H9 (cell line): ENCODE data around the gene ZNF618. TPM values are rescaled to one million over a fixed set of nuclear protein-coding genes. Genes with fewer than 3 reads are reported as not detected.

Source experiments
- DNase-seq: peaks from one replicate; pipeline ENCODE4 v3.0.0-alpha.2; 2017
- H2AFZ ChIP-seq: one replicate; pipeline ENCODE4 v1.6.1; 2013; ENCODE audit warnings: mild to moderate bottlenecking, low read length, control low read depth, moderate library complexity
- H2AK5ac ChIP-seq: 2 replicates; pipeline ENCODE4 v1.6.1; 2013; ENCODE audit warnings: low read length, control low read depth, mixed read lengths; ENCODE audit not compliant: insufficient read length
- H2BK120ac ChIP-seq: one replicate; pipeline ENCODE4 v1.6.1; 2013; ENCODE audit warnings: low read depth, mild to moderate bottlenecking, low read length, control low read depth, inconsistent platforms; ENCODE audit not compliant: poor library complexity, severe bottlenecking
- H2BK12ac ChIP-seq: 2 replicates; pipeline ENCODE4 v1.6.1; 2013; ENCODE audit warnings: low read length, control low read depth, mixed read lengths, low read depth; ENCODE audit not compliant: insufficient read length
- H2BK15ac ChIP-seq: 2 replicates; pipeline ENCODE4 v1.6.1; 2013; ENCODE audit warnings: low read depth, low read length, control low read depth
- H2BK20ac ChIP-seq: one replicate; pipeline ENCODE4 v1.6.1; 2013; ENCODE audit warnings: low read depth, mild to moderate bottlenecking, low read length, control low read depth, inconsistent platforms; ENCODE audit not compliant: poor library complexity, severe bottlenecking
- H2BK5ac ChIP-seq: 2 replicates; pipeline ENCODE4 v1.6.1; 2013; ENCODE audit warnings: low read length, control low read depth, mixed read lengths; ENCODE audit not compliant: insufficient read length
- H3K14ac ChIP-seq: 2 replicates; pipeline ENCODE4 v1.6.1; 2013; ENCODE audit warnings: low read length, control low read depth; ENCODE audit not compliant: insufficient read depth
- H3K18ac ChIP-seq: 2 replicates; pipeline ENCODE4 v1.6.1; 2013; ENCODE audit warnings: low read depth, mild to moderate bottlenecking, mixed read lengths, low read length, control low read depth; ENCODE audit not compliant: insufficient read length
- H3K23ac ChIP-seq: 2 replicates; pipeline ENCODE4 v1.6.1; 2013; ENCODE audit warnings: low read length, control low read depth, mixed read lengths, low read depth; ENCODE audit not compliant: insufficient read length
- H3K23me2 ChIP-seq: 2 replicates; pipeline ENCODE4 v1.6.1; 2013; ENCODE audit warnings: low read depth, mild to moderate bottlenecking, mixed read lengths, low read length, control low read depth; ENCODE audit not compliant: insufficient read length, poor library complexity, severe bottlenecking
- H3K27ac ChIP-seq: 2 replicates; pipeline ENCODE4 v1.5.1; 2013; ENCODE audit warnings: low read length, control low read depth, mixed read lengths, low read depth; ENCODE audit not compliant: insufficient read length
- H3K27me3 ChIP-seq: 2 replicates; pipeline ENCODE4 v1.6.1; 2013; ENCODE audit warnings: low read length, control low read depth, inconsistent platforms; ENCODE audit not compliant: insufficient read depth
- H3K4ac ChIP-seq: 2 replicates; pipeline ENCODE4 v1.6.1; 2013; ENCODE audit warnings: low read depth, mild to moderate bottlenecking, control low read depth, inconsistent platforms, low read length, moderate library complexity
- H3K4me1 ChIP-seq: 2 replicates; pipeline ENCODE4 v1.6.1; 2013; ENCODE audit warnings: low read length, control low read depth, inconsistent platforms; ENCODE audit not compliant: insufficient read depth
- H3K4me2 ChIP-seq: 2 replicates; pipeline ENCODE4 v1.6.1; 2013; ENCODE audit warnings: low read length, control low read depth, mixed read lengths; ENCODE audit not compliant: insufficient read length, insufficient read depth
- H3K56ac ChIP-seq: 2 replicates; pipeline ENCODE4 v1.6.1; 2013; ENCODE audit warnings: low read depth, mild to moderate bottlenecking, mixed read lengths, low read length, control low read depth; ENCODE audit not compliant: insufficient read length
- H3K79me1 ChIP-seq: 2 replicates; pipeline ENCODE4 v1.6.1; 2013; ENCODE audit warnings: low read depth, mild to moderate bottlenecking, moderate library complexity, low read length, control low read depth, inconsistent platforms; ENCODE audit not compliant: insufficient read depth, poor library complexity, severe bottlenecking
- H3K79me2 ChIP-seq: 2 replicates; pipeline ENCODE4 v1.6.1; 2013; ENCODE audit warnings: low read length, control low read depth, inconsistent platforms; ENCODE audit not compliant: insufficient read depth
- H3K9ac ChIP-seq: 2 replicates; pipeline ENCODE4 v1.6.1; 2013; ENCODE audit warnings: low read length, control low read depth, mixed read lengths; ENCODE audit not compliant: insufficient read length; ENCODE audit errors: extremely low read depth
- H3K9me3 ChIP-seq: one replicate; pipeline ENCODE4 v1.6.1; 2013; ENCODE audit warnings: low read depth, low read length, inconsistent platforms; ENCODE audit not compliant: control insufficient read depth
- H3T11ph ChIP-seq: one replicate; pipeline ENCODE4 v1.6.1; 2013; ENCODE audit warnings: mild to moderate bottlenecking, low read length, control low read depth, inconsistent platforms
- H4K20me1 ChIP-seq: one replicate; pipeline ENCODE4 v1.6.1; 2013; ENCODE audit not compliant: control insufficient read depth, insufficient read length, insufficient read depth
- H4K5ac ChIP-seq: 2 replicates; pipeline ENCODE4 v1.6.1; 2013; ENCODE audit warnings: low read depth, mild to moderate bottlenecking, mixed read lengths, low read length, control low read depth; ENCODE audit not compliant: insufficient read length
- H4K8ac ChIP-seq: replicated peaks from 2 replicates; pipeline ENCODE4 v1.6.1; 2013; ENCODE audit warnings: low read length, control low read depth, mixed read lengths, low read depth; ENCODE audit not compliant: insufficient read length
- H4K91ac ChIP-seq: 2 replicates; pipeline ENCODE4 v1.6.1; 2013; ENCODE audit warnings: low read depth, mild to moderate bottlenecking, moderate library complexity, mixed read lengths, low read length, control low read depth; ENCODE audit not compliant: insufficient read length
- H3K27ac Mint-ChIP-seq, 3 experiments: 2 replicates in 2 of 3; 3 replicates in 1 of 3; pipeline ENCODE4 v1.8.0; 2020 to 2021; ENCODE audit warnings: mixed read lengths in 3 of 3, mild to moderate bottlenecking in 1 of 3, moderate library complexity in 1 of 3
- H3K27me3 Mint-ChIP-seq: 2 replicates; pipeline ENCODE4 v1.8.0; 2021; ENCODE audit warnings: low read depth, mild to moderate bottlenecking, moderate library complexity, mixed read lengths
- H3K36me3 Mint-ChIP-seq, 3 experiments: 2 replicates in 2 of 3; 3 replicates in 1 of 3; pipeline ENCODE4 v1.8.0; 2020 to 2021; ENCODE audit warnings: low read depth in 3 of 3, mixed read lengths in 3 of 3; ENCODE audit not compliant: insufficient read depth in 1 of 3
- H3K4me1 Mint-ChIP-seq, 2 experiments: 2 replicates each; pipeline ENCODE4 v1.8.0; 2020; ENCODE audit warnings: mixed read lengths in 2 of 2
- H3K4me3 Mint-ChIP-seq, 2 experiments: 2 replicates in 1 of 2; 3 replicates in 1 of 2; pipeline ENCODE4 v1.8.0; 2020 to 2021; ENCODE audit warnings: mild to moderate bottlenecking in 2 of 2, mixed read lengths in 2 of 2, moderate library complexity in 1 of 2
- H3K9me3 Mint-ChIP-seq, 2 experiments: 2 replicates in 1 of 2; 3 replicates in 1 of 2; pipeline ENCODE4 v1.8.0; 2020; ENCODE audit warnings: mild to moderate bottlenecking in 2 of 2, mixed read lengths in 2 of 2, moderate library complexity in 1 of 2
- WGBS: extraction: QIAGEN DNeasy Blood & Tissue Kit; methylation state at CpG from one replicate; pipeline ENCODE4 v1.1.7; 2013; ENCODE audit warnings: missing lambda C conversion rate, low lambda C conversion rate, mixed read lengths; ENCODE audit not compliant: insufficient read length; ENCODE audit errors: extremely low coverage; 5-methylcytosine and 5-hydroxymethylcytosine counted together
- total RNA-seq: library from RNA; stranded (reverse); gene quantifications from 2 replicates; pipeline ENCODE4 v1.2.1, GENCODE V29; 2021
- TF ChIP-seq, protein P1 (sequence below): fragments of 200-600 bp; sonication (generic); conservative IDR thresholded peaks from 3 replicates; pipeline ENCODE4 v1.8.0; 2021; ENCODE audit warnings: antibody characterized with exemption, mild to moderate bottlenecking

Gene ZNF618
- total RNA-seq, 1 experiment from 2014 or later, result 13.6 TPM

DNA sequence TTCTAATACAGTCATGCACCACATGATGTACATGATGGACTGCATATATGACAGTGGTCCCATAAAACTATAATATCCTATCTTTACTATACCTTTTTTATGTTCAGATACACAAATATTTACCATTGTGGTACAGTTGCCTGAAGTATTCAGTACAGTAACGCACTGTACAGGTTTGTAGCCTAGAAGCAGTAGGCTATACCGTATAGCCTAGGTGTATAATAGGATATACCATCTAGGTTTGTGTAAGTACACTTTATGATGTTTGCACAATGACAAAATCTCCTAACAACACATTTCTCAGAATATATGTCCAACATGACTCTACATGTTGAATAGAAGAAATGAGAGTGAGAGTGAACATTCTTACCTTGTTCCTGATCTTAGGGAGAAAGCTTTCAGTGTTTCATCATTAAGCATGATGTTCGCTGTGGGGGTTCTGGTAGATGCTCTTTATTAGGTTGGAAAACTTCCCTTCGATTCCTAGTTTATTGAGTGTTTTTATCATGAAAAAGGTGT, 170.2 kb downstream of the ZNF618 start:
- no peak overlapping the region for H3K56ac ChIP-seq
- no peak overlapping the region for H3T11ph ChIP-seq
- no CpG with 5 or more reads among the region's 4 CpGs for WGBS
- no peaks in the 10 kb centered on the region for H3K79me1 ChIP-seq
- no peak overlapping the region for H3K9ac ChIP-seq
- no peaks in the 10 kb centered on the region for H3K4me1 ChIP-seq
- H2AK5ac ChIP-seq, result no peak overlapping the region
- H2AFZ ChIP-seq, result no peak overlapping the region
- Mint-ChIP-seq H3K27ac (no peak overlapping the region), H3K9me3 (no peaks in the 10 kb centered on the region), H3K27me3 (no peaks in the 10 kb centered on the region), H3K4me1 (0 out of 4 replicates have a peak, but pooled peaks cover 0 to 3% of the 10 kb centered on the region in 2 experiments), H3K4me3 (no peak overlapping the region), H3K36me3 (peaks cover 18 to 36% (median 35%) of the 10 kb centered on the region in 3 experiments; a peak in 6 of 7 replicates)
- H3K18ac ChIP-seq, result no peak overlapping the region
- no peak overlapping the region for H2BK12ac ChIP-seq
- H4K5ac ChIP-seq, result no peak overlapping the region
- H3K23me2 ChIP-seq, result no peaks in the 10 kb centered on the region
- H3K27ac ChIP-seq, result no peak overlapping the region
- no peak overlapping the region for H3K23ac ChIP-seq
- no peak overlapping the region for H3K4ac ChIP-seq
- H2BK20ac ChIP-seq, result no peak overlapping the region
- H4K91ac ChIP-seq, result no peak overlapping the region
- H3K79me2 ChIP-seq, result no peaks in the 10 kb centered on the region
- no peaks in the 10 kb centered on the region for H4K20me1 ChIP-seq
- TF ChIP-seq, protein P1, sequence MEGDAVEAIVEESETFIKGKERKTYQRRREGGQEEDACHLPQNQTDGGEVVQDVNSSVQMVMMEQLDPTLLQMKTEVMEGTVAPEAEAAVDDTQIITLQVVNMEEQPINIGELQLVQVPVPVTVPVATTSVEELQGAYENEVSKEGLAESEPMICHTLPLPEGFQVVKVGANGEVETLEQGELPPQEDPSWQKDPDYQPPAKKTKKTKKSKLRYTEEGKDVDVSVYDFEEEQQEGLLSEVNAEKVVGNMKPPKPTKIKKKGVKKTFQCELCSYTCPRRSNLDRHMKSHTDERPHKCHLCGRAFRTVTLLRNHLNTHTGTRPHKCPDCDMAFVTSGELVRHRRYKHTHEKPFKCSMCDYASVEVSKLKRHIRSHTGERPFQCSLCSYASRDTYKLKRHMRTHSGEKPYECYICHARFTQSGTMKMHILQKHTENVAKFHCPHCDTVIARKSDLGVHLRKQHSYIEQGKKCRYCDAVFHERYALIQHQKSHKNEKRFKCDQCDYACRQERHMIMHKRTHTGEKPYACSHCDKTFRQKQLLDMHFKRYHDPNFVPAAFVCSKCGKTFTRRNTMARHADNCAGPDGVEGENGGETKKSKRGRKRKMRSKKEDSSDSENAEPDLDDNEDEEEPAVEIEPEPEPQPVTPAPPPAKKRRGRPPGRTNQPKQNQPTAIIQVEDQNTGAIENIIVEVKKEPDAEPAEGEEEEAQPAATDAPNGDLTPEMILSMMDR, result no peak
- no peak overlapping the region for H4K8ac ChIP-seq
- no peaks in the 10 kb centered on the region for H3K27me3 ChIP-seq
- no peak overlapping the region for H2BK5ac ChIP-seq
- H3K14ac ChIP-seq, result no peak overlapping the region
- H3K9me3 ChIP-seq, result no peaks in the 10 kb centered on the region
- H2BK120ac ChIP-seq, result no peak overlapping the region
- DNase-seq, result no peak
- no peak overlapping the region for H3K4me2 ChIP-seq
- no peak overlapping the region for H2BK15ac ChIP-seq
